ENCODE measurements around the gene PFDN1. TPM values are rescaled to one million over a fixed set of nuclear protein-coding genes. Genes with fewer than 3 reads are reported as not detected.

PFDN1 gene, protein sequence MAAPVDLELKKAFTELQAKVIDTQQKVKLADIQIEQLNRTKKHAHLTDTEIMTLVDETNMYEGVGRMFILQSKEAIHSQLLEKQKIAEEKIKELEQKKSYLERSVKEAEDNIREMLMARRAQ
- 81.2 and 94.1 TPM in 2 replicates for total RNA-seq (2021)
- Bru-seq, nascent RNA = percentile 89 among the genes with signal in this experiment
- BruChase-seq, experiment 1, labeled RNA remaining after a 2-hour chase = percentile 78 among the genes with signal in this experiment
- BruChase-seq, experiment 2, labeled RNA remaining after a 6-hour chase = percentile 87 among the genes with signal in this experiment
- long read RNA-seq, transcript PFDN1-201 (4 exons, 1,352 nt) = major isoform, 193 of 231 reads
- long read RNA-seq, transcript PFDN1-203 (3 exons, 1,091 nt) = minor isoform, 20 of 231 reads
- long read RNA-seq, partial matches to known transcripts = 2 of 231 reads
- long read RNA-seq, other reads (novel, unspliced or antisense) = 13 of 231 reads

DNA sequence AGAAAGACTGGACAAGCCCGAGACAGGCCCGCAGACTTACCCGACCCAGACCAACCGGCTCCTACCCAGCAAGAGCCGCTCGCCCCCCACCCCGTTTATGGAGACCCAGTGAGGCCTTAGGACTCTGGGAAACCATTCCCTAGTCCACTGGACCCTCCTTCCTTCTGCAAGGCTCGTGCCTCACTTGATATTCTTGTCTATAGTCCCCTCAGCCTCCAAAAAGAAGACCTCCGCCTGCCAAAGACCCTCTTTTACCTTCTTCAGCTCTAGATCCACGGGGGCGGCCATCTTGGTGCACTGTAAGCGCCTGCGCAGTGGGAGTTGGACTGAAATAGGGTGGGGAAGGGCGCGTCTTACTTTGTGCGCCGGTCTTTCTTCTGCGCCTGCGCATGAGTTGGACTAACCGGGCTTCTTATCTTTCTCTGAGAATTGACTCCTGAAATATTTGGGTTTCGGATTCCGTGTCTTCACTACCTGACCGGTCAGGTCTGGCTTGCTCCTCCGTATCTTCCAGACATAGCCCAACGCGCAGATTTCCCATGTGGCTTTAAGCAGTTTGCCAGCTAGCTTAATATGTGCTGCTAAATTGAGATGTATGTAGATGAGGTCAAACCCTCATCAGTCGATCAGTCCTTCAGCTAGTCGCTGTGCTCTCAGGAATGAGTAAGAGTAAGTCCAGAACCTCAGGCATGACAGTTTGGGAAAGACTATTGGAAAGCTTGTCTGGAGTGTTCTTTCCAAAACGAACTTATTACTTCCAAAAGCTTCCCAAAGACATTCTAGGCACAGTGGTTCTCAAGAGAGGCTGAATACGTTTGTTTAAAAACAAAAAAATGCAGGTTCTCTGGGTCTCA is at the start of gene PFDN1:
Gene PFDN1 (minus strand): TSS at position 316 of the 854 bp plus-strand sequence. CDS start 28 bp downstream, at position 288.
- CTCF ChIA-PET = interaction anchor here (1.1 to 1.4 kb wide), 2 partner anchors 49 to 59 kb away, joined by 3 to 4 read pairs; no protein-coding TSS in a partner anchor
- POLR2A ChIA-PET (ENCODE audit: low non-redundant PET) = interaction anchor here (0.6 kb wide), 1 partner anchor 1778 kb away, joined by 13 read pairs; no protein-coding TSS in a partner anchor
- no peaks in the 10 kb centered on the region for H3K27me3 ChIP-seq (replicated peaks; ENCODE audit: insufficient read depth, low read depth, low read length, poor library complexity)
- H3K9me3 ChIP-seq (ENCODE audit: low read depth, low read length, poor library complexity, severe bottlenecking) = no peaks in the 10 kb centered on the region
- H3K36me3 ChIP-seq (ENCODE audit: insufficient read depth, low read length, poor library complexity, severe bottlenecking) = no peaks in the 10 kb centered on the region
- peaks cover 27% of the 10 kb centered on the region for H3K4me1 ChIP-seq (ENCODE audit: insufficient read depth, low read length, poor library complexity, severe bottlenecking)
- DNase-seq (ENCODE audit: low spot score) = peak; percentile 98
- TF ChIP-seq, protein P1, sequence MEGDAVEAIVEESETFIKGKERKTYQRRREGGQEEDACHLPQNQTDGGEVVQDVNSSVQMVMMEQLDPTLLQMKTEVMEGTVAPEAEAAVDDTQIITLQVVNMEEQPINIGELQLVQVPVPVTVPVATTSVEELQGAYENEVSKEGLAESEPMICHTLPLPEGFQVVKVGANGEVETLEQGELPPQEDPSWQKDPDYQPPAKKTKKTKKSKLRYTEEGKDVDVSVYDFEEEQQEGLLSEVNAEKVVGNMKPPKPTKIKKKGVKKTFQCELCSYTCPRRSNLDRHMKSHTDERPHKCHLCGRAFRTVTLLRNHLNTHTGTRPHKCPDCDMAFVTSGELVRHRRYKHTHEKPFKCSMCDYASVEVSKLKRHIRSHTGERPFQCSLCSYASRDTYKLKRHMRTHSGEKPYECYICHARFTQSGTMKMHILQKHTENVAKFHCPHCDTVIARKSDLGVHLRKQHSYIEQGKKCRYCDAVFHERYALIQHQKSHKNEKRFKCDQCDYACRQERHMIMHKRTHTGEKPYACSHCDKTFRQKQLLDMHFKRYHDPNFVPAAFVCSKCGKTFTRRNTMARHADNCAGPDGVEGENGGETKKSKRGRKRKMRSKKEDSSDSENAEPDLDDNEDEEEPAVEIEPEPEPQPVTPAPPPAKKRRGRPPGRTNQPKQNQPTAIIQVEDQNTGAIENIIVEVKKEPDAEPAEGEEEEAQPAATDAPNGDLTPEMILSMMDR (conservative IDR thresholded peaks at IDR 0.05; ENCODE audit: low read depth, low read length) = no peak
- no peak for TF ChIP-seq EZH2 (IDR thresholded peaks at IDR 0.05; ENCODE audit: borderline replicate concordance, low read depth, low read length, poor library complexity, severe bottlenecking)
- H3K27ac ChIP-seq (ENCODE audit: low read depth, low read length, poor library complexity, severe bottlenecking) = peak within 1 kb of the TSS; percentile 77
- intact Hi-C loops (cut with micrococcal nuclease; ENCODE audit: unreplicated experiment) = no loop called here
- BruUV-seq (replicated peaks) = TSS peak; percentile 94
- peak within 1 kb of the TSS; percentile 68 for H3K4me3 ChIP-seq (ENCODE audit: low read depth, low read length, poor library complexity, severe bottlenecking)

DNA sequence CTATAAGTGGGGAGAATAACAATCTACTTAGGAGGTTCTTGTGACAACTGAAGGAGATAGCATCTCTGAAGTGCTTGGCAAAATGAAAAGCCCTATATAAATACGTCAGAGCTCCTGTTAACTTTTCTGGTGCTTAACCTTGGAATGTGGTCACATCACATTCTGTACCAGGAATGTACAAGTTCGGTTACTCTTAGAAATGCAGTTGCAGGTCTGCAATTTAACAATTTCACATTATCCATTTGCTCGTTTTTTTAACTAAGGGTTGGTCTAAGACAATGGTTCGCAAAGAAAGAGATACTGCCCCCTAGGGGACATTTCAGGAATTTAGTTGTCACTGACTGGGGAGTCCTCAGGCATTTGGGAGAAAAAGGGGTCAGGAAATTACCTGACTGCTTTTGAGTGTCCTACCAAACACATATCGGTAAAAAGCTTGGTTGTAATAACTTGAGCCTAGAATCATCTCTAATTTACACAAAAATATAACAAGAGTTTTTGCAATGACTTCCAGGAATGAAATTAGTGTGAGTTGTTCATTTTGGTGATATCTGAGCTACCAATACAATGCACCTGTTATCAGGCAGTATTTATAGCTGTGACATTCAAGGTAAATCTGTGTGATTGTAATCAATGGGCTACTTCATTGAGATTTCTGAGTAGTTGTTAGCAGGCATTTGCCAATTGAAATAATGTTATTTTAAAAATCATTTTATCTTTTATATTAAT is 48.9 kb upstream of the PFDN1 start:
- H3K4me1 ChIP-seq (ENCODE audit: insufficient read depth, low read length, poor library complexity, severe bottlenecking) = peaks cover 7% of the 10 kb centered on the region
- DNase-seq (ENCODE audit: low spot score) = peak; percentile 84
- POLR2A ChIA-PET (ENCODE audit: low non-redundant PET) = no interaction called here
- H3K27me3 ChIP-seq (replicated peaks; ENCODE audit: insufficient read depth, low read depth, low read length, poor library complexity) = no peaks in the 10 kb centered on the region
- BruUV-seq (replicated peaks) = no TSS peak
- no peak overlapping the region for H3K27ac ChIP-seq (ENCODE audit: low read depth, low read length, poor library complexity, severe bottlenecking)
- H3K9me3 ChIP-seq (ENCODE audit: low read depth, low read length, poor library complexity, severe bottlenecking) = no peaks in the 10 kb centered on the region
- CTCF ChIA-PET = interaction anchor here (0.7 to 4.3 kb wide), 8 partner anchors 10 to 112 kb away, joined by 3 to 70 read pairs (median 4); partner anchors contain the start of gene PFDN1
- H3K4me3 ChIP-seq (ENCODE audit: low read depth, low read length, poor library complexity, severe bottlenecking) = no peak overlapping the region
- intact Hi-C loops (cut with micrococcal nuclease; ENCODE audit: unreplicated experiment) = loop anchor here (1.0 kb wide), 1 partner anchor 107 kb away; no protein-coding TSS in a partner anchor
- TF ChIP-seq EZH2 (IDR thresholded peaks at IDR 0.05; ENCODE audit: borderline replicate concordance, low read depth, low read length, poor library complexity, severe bottlenecking) = no peak
- TF ChIP-seq, protein P1 (conservative IDR thresholded peaks at IDR 0.05; ENCODE audit: low read depth, low read length) = peak; percentile 91
- H3K36me3 ChIP-seq (ENCODE audit: insufficient read depth, low read length, poor library complexity, severe bottlenecking) = no peaks in the 10 kb centered on the region

DNA sequence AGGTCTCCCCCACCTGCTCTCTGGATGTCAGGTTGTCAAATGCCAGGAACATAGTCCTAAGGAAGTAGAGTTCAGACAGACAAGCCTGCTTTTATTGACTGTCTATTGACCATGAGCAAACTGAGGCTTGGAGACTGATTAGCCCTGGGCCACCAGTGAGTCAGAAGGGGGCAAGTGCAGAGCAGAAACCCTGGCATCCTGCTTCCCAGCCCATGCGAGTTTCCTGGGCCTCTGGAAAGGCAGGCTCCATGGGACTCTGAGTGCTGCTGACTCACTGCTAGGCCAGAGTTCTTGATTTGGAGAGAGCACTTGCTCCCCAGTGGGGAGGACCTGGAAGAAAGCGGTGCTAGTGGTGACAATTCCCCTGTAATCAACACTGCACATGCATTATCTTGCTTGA is 46.3 kb upstream of the PFDN1 start:
- BruUV-seq (replicated peaks) = no TSS peak
- Histone ChIP-seq H3K4me1 (ENCODE audit: insufficient read depth, low read length, poor library complexity, severe bottlenecking) (peaks cover 16% of the 10 kb centered on the region), H3K27me3 (replicated peaks; ENCODE audit: insufficient read depth, low read depth, low read length, poor library complexity) (no peaks in the 10 kb centered on the region), H3K36me3 (ENCODE audit: insufficient read depth, low read length, poor library complexity, severe bottlenecking) (no peaks in the 10 kb centered on the region), H3K27ac (ENCODE audit: low read depth, low read length, poor library complexity, severe bottlenecking) (no peak overlapping the region), H3K9me3 (ENCODE audit: low read depth, low read length, poor library complexity, severe bottlenecking) (no peaks in the 10 kb centered on the region), H3K4me3 (ENCODE audit: low read depth, low read length, poor library complexity, severe bottlenecking) (no peak overlapping the region)
- DNase-seq (ENCODE audit: low spot score) = no peak
- TF ChIP-seq, protein P1 (conservative IDR thresholded peaks at IDR 0.05; ENCODE audit: low read depth, low read length) = no peak
- TF ChIP-seq EZH2 (IDR thresholded peaks at IDR 0.05; ENCODE audit: borderline replicate concordance, low read depth, low read length, poor library complexity, severe bottlenecking) = no peak
- ChIA-PET POLR2A (ENCODE audit: low non-redundant PET) (no interaction called here), CTCF (interaction anchor here (0.7 to 4.3 kb wide), 2 partner anchors 103 to 105 kb away, joined by 3 to 70 read pairs; no protein-coding TSS in a partner anchor)
- intact Hi-C loops (cut with micrococcal nuclease; ENCODE audit: unreplicated experiment) = loop anchor here (5.0 kb wide), 1 partner anchor 57 kb away; no protein-coding TSS in a partner anchor

Data from A673 (cell line).